COLO829 (cell line): ENCODE measurements around the gene ZNF234.
"Not testable (repeated sequence)": the region's sequence is repeated elsewhere in the genome, so short reads cannot be mapped to it uniquely, and the experiment has no call there.

Source experiments
- DNase-seq: peaks from one replicate; pipeline ENCODE4 v3.0.0; 2012; ENCODE audit warnings: low spot score

ZNF234 gene

DNA sequence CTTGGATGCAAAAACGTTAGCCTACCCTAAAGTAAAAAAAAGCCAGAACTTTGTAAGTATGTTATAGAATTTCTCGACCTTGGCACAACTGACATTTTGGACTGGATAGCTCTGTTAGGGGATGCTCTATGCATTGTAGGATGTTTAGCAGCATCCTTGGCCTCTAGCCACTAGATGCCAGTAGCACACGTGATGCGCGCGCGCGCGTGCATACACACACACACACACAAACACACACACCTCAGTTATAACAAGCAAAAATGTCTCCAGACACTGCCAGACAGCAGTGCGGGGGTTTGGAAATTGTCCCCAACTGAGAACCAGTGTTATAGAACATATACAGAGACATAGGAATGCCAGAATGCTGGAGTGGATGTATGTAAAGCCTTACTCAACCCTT lies 40.8 kb downstream of the ZNF234 start:
- DNase-seq, result no peak

DNA sequence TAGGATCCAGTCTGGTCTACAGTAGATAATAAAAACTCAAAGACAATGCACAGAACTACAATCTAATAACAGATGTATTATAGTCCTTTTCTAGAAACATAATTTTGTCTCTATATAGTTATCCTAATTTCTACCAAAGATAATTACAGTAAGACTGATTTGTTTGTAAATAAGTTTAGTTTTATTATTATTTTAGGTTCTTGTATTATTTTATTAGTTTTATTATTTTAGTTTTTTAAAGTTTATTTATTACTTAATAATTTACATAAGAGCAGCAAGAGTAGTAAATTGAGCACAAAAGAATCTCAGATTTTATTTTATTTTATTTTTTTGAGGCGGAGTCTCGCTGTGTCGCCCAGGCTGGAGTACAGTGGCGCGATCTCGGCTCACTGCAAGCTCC lies 48.7 kb downstream of the ZNF234 start:
- no peak for DNase-seq

DNA sequence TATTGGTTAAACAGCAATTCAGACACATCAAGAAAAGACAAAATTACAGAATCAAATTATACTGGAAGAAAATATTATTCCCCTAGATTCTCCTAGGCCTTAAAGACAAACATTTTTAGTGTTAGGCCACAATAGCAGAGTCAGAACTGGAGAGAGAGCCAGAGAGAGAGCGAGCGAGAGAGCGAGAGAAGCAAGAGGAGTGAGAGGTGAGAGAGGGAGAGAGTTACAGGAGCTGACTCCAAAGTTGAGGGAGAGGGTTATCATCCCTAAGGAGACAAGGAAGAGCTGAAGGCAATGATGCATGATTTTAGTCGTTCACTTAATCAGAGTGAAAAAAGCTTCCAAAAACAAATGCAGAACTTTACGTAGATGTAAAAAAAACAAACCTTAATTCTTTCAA lies 50.8 kb downstream of the ZNF234 start:
- DNase-seq, result no peak

DNA sequence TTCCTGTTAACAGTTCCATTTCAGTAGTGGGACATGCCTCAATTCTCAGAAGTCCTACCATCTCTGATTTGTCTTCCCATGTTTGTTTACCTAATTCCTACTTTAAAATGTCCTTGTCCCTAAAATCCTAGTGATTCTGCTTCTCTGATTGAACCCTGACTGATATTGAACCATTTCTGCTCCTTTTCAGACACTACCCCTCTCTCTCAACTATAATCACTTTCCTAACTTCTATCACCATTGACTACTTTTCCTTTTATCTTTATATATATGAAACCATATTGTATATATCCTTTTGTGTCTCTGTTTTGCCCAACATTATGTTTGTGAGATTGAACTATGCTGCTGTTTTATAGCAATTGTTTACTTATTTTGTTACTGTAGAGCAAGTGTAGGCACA lies 55.4 kb downstream of the ZNF234 start:
- no peak for DNase-seq

DNA sequence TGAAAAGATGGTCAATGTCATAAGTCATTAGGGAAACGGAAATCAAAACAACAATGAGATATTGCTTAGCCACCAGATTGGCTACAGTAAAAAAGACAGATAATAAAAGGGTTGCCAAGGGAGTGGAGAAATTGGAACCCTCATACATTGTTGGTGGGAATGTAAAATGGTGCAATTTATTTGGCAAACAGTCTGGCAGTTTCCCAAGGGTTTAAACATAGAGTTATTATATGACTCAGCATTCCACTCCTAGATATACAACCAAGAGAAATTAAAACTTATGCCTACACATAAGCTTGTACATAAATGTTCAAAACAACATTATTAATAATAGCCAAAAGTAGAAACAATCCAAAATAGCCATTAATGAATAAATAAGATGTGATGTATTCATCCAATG lies 61.1 kb downstream of the ZNF234 start:
- no peak for DNase-seq

- DNase-seq, result no peak
Measured at GRCh38 chr19:44202974-44203373, 61.6 kb downstream of the ZNF234 start.

DNA sequence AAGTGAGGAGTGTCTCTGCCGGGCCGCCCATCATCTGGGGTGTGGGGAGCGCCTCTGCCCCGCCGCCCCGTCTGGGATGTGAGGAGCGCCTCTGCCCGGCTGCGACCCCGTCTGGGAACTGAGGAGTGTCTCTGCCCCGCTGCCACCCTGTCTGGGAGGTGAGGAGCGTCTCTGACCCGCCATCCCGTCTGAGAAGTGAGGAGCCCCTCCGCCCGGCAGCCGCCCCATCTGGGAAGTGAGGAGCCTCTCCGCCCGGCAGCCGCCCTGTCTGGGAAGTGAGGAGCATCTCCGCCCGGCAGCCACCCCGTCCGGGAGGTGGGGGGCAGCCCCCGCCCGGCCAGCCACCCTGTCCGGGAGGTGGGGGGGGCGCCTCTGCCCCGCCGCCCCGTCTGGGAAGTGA lies 62.5 kb downstream of the ZNF234 start:
- not testable (repeated sequence) for DNase-seq

GRCh38 chr19:44204772-44205171 lies 63.4 kb downstream of the ZNF234 start:
- DNase-seq, result no peak

GRCh38 chr19:44207126-44207803 lies 65.9 kb downstream of the ZNF234 start:
- peak; percentile 77 for DNase-seq
